NCI-H2196 treated with DMSO at 0.1 percent for 48 hours (cell line): ENCODE data around the gene ST6GALNAC3.

ENCODE experiments used
- DNase-seq: peaks from one replicate; lab custom pipeline; 2025; ENCODE audit not compliant: unreplicated experiment; lab: John Stamatoyannopoulos, UW

The ST6GALNAC3 gene

DNA sequence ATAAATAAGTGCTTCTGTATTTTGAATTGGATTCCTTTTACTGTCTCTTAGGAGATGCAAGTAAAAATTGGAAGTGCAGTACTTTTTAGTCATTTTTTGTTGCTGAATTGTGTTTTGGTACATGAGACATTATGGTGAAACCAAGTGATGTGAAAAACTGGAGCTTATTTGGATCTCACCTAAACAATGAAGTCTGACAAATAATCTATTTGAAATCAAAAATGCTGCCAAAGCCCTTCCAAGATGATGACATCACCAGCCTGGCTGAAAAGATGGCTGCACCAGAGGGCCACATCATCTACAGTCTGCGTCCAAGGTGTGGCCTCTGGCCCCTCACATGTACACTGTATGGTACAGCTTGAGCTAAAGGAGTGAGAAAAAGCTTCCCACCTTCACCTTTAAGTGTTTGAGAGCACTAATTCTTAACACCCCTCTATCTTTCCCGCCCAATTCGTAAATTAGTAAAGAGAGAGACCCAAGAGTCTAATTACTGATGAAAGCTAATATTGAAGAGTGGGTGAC lies 600.2 kb downstream of the ST6GALNAC3 start:
- DNase-seq, result no peak

DNA sequence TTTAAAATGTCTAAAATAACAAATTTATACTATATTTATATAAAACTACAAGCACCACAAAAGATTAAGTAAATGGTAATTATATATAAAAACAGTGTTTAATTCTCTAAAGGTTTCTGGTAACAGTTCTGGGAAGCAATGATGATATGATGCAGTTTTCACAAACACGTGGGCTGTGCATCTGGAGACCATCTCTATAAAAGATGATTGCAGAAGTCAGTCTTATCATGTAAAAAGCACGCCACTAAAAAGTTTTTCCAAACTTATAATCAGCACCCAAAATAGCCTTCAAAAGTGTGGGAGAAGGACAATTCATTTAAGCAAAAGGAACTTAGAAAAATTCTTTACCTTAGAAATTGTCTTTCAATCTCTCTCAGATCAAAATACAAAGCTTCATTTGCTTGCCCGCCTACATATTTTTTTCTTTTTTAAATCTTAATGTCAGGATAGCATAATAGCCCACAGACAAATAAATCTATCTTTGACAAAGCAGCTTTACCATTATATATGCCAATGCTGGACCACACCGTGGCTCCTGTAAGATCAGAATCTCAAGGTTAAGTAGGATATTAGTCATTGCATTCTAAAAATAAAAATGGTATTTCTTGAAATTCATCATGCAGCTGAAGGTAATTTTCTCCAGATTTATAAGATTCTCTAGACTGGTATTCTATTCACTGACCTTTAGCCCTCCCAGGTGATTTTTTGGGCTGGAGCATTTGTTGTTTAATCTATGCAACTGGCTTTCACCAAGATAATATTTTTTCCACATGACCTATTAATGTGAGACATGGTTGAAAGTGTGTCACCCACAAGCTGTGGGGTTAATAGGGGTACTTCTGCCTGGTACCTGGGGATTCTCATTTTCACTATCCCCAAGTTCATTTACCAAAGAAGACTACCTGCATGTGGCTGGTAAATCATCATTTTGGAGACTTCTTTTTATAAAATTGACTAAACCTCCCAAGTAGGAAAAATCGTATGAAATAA lies 603.2 kb downstream of the ST6GALNAC3 start:
- no peak for DNase-seq

DNA sequence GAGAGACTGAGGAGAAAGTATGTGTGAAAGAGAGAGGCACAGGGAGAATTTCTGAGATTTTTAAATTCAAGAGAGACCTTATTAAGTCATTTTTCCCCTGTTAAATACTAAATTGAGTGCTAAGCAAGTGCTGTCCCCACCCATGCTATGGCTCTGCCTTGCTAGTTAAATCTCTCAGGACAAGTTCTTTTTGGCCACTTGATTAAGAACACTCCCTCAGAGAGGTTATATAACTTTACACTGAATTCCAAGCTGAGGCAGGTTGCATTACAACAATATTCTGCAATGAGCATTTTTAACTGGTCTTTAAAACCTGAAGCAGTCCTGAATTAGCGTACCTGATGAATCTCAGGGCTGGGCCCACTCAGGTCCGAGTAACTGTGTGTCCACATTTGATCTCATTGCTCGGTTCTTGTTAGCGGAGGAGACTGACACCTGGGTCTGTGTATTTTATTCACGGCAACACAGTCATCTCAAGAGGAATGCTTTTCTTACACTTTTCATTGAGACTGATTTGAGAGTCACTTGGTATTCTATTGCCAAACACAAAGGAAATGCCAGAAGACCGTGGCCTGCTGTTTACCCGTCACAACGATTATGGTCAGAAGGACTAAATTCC lies 605.1 kb downstream of the ST6GALNAC3 start:
- DNase-seq, result no peak

DNA sequence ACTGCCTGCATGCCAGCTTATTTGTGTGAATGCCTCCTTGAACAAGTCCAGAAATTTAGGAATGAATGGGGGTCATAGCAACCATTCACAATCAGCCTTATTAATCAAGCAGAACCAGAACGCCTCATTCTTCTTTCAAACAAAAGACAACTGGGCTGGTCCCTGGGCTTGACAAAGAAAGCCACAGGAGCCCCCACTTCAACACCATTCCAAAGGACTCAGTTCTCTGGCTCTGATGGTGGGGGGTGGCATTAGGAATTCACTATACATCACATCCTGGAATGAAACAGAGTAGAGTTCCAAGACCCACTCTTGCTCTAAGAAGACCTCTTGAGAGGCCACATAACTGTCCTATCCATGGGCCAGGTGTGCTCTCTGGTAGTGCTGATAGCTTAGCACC lies 606.1 kb downstream of the ST6GALNAC3 start:
- DNase-seq, result no peak

DNA sequence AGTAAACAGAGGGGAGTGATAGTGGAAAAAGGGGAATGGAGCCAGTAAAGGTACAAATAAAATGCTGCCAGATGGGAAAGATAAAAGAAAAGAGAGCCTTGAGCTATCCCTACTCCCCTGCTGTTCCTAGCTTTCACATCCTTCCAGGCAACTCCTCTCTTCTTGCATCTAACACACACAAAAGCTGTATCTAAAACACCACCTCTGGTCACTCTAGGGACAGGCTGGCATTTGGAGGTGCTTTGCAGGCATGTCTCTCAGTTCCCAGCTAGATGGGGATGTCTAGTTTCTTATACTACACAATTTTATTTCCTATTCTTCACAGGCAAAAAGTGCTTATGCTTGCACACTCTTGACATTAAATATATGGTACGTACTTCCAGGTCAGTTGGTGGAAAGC lies 607.6 kb downstream of the ST6GALNAC3 start:
- no peak for DNase-seq
